ENCODE results near the gene CERK. TPM values are rescaled to one million over a fixed set of nuclear protein-coding genes. Genes with fewer than 3 reads are reported as not detected.

The CERK gene
- total and polyA plus RNA-seq, 2 of the 13 experiments (the other 11 are each of a cell fraction or from before 2014, with no cell fraction given), result 40.3 to 41.9 TPM

- TF ChIP-seq, protein P1, sequence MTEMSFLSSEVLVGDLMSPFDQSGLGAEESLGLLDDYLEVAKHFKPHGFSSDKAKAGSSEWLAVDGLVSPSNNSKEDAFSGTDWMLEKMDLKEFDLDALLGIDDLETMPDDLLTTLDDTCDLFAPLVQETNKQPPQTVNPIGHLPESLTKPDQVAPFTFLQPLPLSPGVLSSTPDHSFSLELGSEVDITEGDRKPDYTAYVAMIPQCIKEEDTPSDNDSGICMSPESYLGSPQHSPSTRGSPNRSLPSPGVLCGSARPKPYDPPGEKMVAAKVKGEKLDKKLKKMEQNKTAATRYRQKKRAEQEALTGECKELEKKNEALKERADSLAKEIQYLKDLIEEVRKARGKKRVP (CRISPR knock-in tag; IDR thresholded peaks at IDR 0.05), result peak in 1 of 2 experiments; percentile 43; a peak in 1 of 4 replicates
- TF ChIP-seq, protein P2, sequence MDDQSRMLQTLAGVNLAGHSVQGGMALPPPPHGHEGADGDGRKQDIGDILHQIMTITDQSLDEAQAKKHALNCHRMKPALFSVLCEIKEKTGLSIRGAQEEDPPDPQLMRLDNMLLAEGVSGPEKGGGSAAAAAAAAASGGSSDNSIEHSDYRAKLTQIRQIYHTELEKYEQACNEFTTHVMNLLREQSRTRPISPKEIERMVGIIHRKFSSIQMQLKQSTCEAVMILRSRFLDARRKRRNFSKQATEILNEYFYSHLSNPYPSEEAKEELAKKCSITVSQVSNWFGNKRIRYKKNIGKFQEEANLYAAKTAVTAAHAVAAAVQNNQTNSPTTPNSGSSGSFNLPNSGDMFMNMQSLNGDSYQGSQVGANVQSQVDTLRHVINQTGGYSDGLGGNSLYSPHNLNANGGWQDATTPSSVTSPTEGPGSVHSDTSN (CRISPR knock-in tag; IDR thresholded peaks at IDR 0.05; ENCODE audit: borderline replicate concordance), result no peak
- TF ChIP-seq ZNF678 (CRISPR knock-in tag; IDR thresholded peaks at IDR 0.05) (0 out of 2 replicates have a peak, but pooled peaks have one; percentile 33), RBFOX2 (IDR thresholded peaks at IDR 0.05; ENCODE audit: low read depth, low read length) (peak; percentile 42; the same call in 1 of the 2 replicates), RFXANK (CRISPR knock-in tag; IDR thresholded peaks at IDR 0.05) (no peak), HOXA9 (CRISPR knock-in tag; IDR thresholded peaks at IDR 0.05; ENCODE audit: borderline replicate concordance) (no peak), MXD4 (CRISPR knock-in tag; IDR thresholded peaks at IDR 0.05) (peak; percentile 88; the same call in 1 of the 2 replicates), POLR2AphosphoS2 (IDR thresholded peaks at IDR 0.05; ENCODE audit: low read depth, low read length) (no peak), ZNF816 (CRISPR knock-in tag; IDR thresholded peaks at IDR 0.05; ENCODE audit: borderline replicate concordance) (peak; percentile 86), ZNF772 (CRISPR knock-in tag; IDR thresholded peaks at IDR 0.05) (peak; percentile 18; the same call in 1 of the 2 replicates), ZHX1 (CRISPR knock-in tag; IDR thresholded peaks at IDR 0.05; ENCODE audit: low read depth) (no peak), ZNF354B (CRISPR knock-in tag; IDR thresholded peaks at IDR 0.05) (no peak), SCMH1 (CRISPR knock-in tag; IDR thresholded peaks at IDR 0.05; ENCODE audit: borderline replicate concordance) (no peak), PLRG1 (conservative IDR thresholded peaks at IDR 0.05) (no peak)
- TF ChIP-seq, protein P3, sequence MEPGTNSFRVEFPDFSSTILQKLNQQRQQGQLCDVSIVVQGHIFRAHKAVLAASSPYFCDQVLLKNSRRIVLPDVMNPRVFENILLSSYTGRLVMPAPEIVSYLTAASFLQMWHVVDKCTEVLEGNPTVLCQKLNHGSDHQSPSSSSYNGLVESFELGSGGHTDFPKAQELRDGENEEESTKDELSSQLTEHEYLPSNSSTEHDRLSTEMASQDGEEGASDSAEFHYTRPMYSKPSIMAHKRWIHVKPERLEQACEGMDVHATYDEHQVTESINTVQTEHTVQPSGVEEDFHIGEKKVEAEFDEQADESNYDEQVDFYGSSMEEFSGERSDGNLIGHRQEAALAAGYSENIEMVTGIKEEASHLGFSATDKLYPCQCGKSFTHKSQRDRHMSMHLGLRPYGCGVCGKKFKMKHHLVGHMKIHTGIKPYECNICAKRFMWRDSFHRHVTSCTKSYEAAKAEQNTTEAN (CRISPR knock-in tag; conservative IDR thresholded peaks at IDR 0.05), result no peak
- TF ChIP-seq, protein P4, sequence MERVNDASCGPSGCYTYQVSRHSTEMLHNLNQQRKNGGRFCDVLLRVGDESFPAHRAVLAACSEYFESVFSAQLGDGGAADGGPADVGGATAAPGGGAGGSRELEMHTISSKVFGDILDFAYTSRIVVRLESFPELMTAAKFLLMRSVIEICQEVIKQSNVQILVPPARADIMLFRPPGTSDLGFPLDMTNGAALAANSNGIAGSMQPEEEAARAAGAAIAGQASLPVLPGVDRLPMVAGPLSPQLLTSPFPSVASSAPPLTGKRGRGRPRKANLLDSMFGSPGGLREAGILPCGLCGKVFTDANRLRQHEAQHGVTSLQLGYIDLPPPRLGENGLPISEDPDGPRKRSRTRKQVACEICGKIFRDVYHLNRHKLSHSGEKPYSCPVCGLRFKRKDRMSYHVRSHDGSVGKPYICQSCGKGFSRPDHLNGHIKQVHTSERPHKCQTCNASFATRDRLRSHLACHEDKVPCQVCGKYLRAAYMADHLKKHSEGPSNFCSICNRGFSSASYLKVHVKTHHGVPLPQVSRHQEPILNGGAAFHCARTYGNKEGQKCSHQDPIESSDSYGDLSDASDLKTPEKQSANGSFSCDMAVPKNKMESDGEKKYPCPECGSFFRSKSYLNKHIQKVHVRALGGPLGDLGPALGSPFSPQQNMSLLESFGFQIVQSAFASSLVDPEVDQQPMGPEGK (CRISPR knock-in tag; IDR thresholded peaks at IDR 0.05), result peak; percentile 62; the same call in 1 of the 2 replicates
Observed at GRCh38 chr22:46754110-46754799, 16.2 kb upstream of the CERK start (continued).

All from HepG2 (cell line).